Measurements from ENCODE around the gene PGR.
"Not testable (repeated sequence)": the region's sequence is repeated elsewhere in the genome, so short reads cannot be mapped to it uniquely, and the experiment has no call there.

PGR gene

GRCh38 chr11:101019870-101020269 lies 109.7 kb downstream of the PGR start:
- TF ChIP-seq EZH2 (IDR thresholded peaks at IDR 0.05; ENCODE audit: borderline replicate concordance, low read length) (no peak), CTCF (IDR thresholded peaks at IDR 0.05; ENCODE audit: low read length) (no peak)
- Histone ChIP-seq H3K4me3 (ENCODE audit: low read depth, low read length, poor library complexity, severe bottlenecking) (no peak overlapping the region), H3K9me2 (ENCODE audit: low read depth, low read length) (no peaks in the 10 kb centered on the region), H3K36me3 (ENCODE audit: insufficient read depth, low read length) (no peaks in the 10 kb centered on the region), H3K27ac (ENCODE audit: low read depth, low read length, poor library complexity, severe bottlenecking) (no peak overlapping the region), H3K27me3 (ENCODE audit: insufficient read depth, low read length) (no peaks in the 10 kb centered on the region), H3K9ac (ENCODE audit: low read length) (no peak overlapping the region), H3K4me2 (ENCODE audit: low read length) (no peak overlapping the region), H2AFZ (ENCODE audit: low read length) (no peak overlapping the region), H3K9me3 (ENCODE audit: low read length) (no peaks in the 10 kb centered on the region), H3K79me2 (ENCODE audit: insufficient read depth, low read length) (no peaks in the 10 kb centered on the region), H3F3A (ENCODE audit: insufficient read depth, low read length) (no peaks in the 10 kb centered on the region), H4K20me1 (ENCODE audit: insufficient read depth, low read length) (no peaks in the 10 kb centered on the region), H3K4me1 (ENCODE audit: insufficient read depth, low read length, severe bottlenecking) (no peaks in the 10 kb centered on the region)

- Histone ChIP-seq H3K4me2 (ENCODE audit: low read length) (no peak overlapping the region), H3K36me3 (ENCODE audit: insufficient read depth, low read length) (no peaks in the 10 kb centered on the region), H3K4me3 (ENCODE audit: low read depth, low read length, poor library complexity, severe bottlenecking) (no peak overlapping the region), H3K9me2 (ENCODE audit: low read depth, low read length) (no peaks in the 10 kb centered on the region), H3K9ac (ENCODE audit: low read length) (no peak overlapping the region), H3K4me1 (ENCODE audit: insufficient read depth, low read length, severe bottlenecking) (no peaks in the 10 kb centered on the region), H2AFZ (ENCODE audit: low read length) (no peak overlapping the region), H3K9me3 (ENCODE audit: low read length) (no peaks in the 10 kb centered on the region), H3K27me3 (ENCODE audit: insufficient read depth, low read length) (no peaks in the 10 kb centered on the region), H3F3A (ENCODE audit: insufficient read depth, low read length) (no peaks in the 10 kb centered on the region), H3K79me2 (ENCODE audit: insufficient read depth, low read length) (no peaks in the 10 kb centered on the region), H4K20me1 (ENCODE audit: insufficient read depth, low read length) (no peaks in the 10 kb centered on the region), H3K27ac (ENCODE audit: low read depth, low read length, poor library complexity, severe bottlenecking) (no peak overlapping the region)
- TF ChIP-seq EZH2 (IDR thresholded peaks at IDR 0.05; ENCODE audit: borderline replicate concordance, low read length) (no peak), CTCF (IDR thresholded peaks at IDR 0.05; ENCODE audit: low read length) (no peak)
These were observed 114.9 kb downstream of the PGR start for GRCh38 chr11:101014600-101015285.

GRCh38 chr11:101013702-101014101 lies 115.9 kb downstream of the PGR start:
- not testable (repeated sequence) for H4K20me1 ChIP-seq (ENCODE audit: insufficient read depth, low read length); H3K4me3 ChIP-seq (ENCODE audit: low read depth, low read length, poor library complexity, severe bottlenecking); H3K4me2 ChIP-seq (ENCODE audit: low read length); H2AFZ ChIP-seq (ENCODE audit: low read length); H3K27me3 ChIP-seq (ENCODE audit: insufficient read depth, low read length); H3K36me3 ChIP-seq (ENCODE audit: insufficient read depth, low read length); H3K79me2 ChIP-seq (ENCODE audit: insufficient read depth, low read length); H3K9me3 ChIP-seq (ENCODE audit: low read length); H3K9ac ChIP-seq (ENCODE audit: low read length); H3K4me1 ChIP-seq (ENCODE audit: insufficient read depth, low read length, severe bottlenecking); H3K27ac ChIP-seq (ENCODE audit: low read depth, low read length, poor library complexity, severe bottlenecking); H3F3A ChIP-seq (ENCODE audit: insufficient read depth, low read length); H3K9me2 ChIP-seq (ENCODE audit: low read depth, low read length)

- Histone ChIP-seq H3K9ac (ENCODE audit: low read length) (no peak overlapping the region), H3K27me3 (ENCODE audit: insufficient read depth, low read length) (no peaks in the 10 kb centered on the region), H3K4me2 (ENCODE audit: low read length) (no peak overlapping the region), H3K4me1 (ENCODE audit: insufficient read depth, low read length, severe bottlenecking) (no peaks in the 10 kb centered on the region), H3K79me2 (ENCODE audit: insufficient read depth, low read length) (no peaks in the 10 kb centered on the region), H3F3A (ENCODE audit: insufficient read depth, low read length) (no peaks in the 10 kb centered on the region), H3K9me2 (ENCODE audit: low read depth, low read length) (no peaks in the 10 kb centered on the region), H4K20me1 (ENCODE audit: insufficient read depth, low read length) (no peaks in the 10 kb centered on the region), H3K4me3 (ENCODE audit: low read depth, low read length, poor library complexity, severe bottlenecking) (no peak overlapping the region), H3K36me3 (ENCODE audit: insufficient read depth, low read length) (no peaks in the 10 kb centered on the region), H3K9me3 (ENCODE audit: low read length) (no peaks in the 10 kb centered on the region), H2AFZ (ENCODE audit: low read length) (no peak overlapping the region), H3K27ac (ENCODE audit: low read depth, low read length, poor library complexity, severe bottlenecking) (no peak overlapping the region)
- TF ChIP-seq CTCF (IDR thresholded peaks at IDR 0.05; ENCODE audit: low read length): no peak
- TF ChIP-seq EZH2 (IDR thresholded peaks at IDR 0.05; ENCODE audit: borderline replicate concordance, low read length): no peak
These were observed 117.7 kb downstream of the PGR start for GRCh38 chr11:101011881-101012280.

Data from OCI-LY1 (cell line).